ENCODE results near the gene NGEF.

The NGEF gene

DNA sequence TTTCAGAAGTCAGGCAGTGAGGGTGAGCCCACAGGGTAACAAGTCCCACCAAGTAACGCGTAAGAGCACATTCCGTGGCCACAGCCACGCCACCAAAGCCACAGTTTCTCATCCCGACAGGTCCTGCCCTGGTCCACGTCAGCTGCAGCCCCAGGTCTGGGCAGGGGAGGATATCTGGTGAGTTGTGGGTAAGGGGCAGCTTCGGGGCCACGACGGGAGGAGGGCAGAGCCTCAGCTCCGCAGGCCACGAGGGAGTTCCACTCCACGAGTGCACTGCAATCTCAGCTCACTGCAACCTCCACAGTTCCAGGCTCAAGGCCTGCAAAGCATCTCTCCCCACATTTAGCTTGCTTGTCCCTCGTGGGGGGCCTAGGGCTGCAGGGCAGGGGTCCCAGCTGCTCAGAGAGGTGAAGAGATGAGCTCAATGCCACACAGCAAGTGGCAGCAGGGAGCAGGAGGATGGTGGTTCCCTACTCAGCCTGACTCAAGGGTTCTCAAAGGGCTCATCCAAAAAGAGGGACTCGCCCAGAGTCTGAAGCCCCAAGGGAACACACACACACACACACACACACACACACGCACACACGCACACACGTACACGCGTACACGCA is 130.4 kb downstream of the NGEF start:
- TF ChIP-seq, protein P1, sequence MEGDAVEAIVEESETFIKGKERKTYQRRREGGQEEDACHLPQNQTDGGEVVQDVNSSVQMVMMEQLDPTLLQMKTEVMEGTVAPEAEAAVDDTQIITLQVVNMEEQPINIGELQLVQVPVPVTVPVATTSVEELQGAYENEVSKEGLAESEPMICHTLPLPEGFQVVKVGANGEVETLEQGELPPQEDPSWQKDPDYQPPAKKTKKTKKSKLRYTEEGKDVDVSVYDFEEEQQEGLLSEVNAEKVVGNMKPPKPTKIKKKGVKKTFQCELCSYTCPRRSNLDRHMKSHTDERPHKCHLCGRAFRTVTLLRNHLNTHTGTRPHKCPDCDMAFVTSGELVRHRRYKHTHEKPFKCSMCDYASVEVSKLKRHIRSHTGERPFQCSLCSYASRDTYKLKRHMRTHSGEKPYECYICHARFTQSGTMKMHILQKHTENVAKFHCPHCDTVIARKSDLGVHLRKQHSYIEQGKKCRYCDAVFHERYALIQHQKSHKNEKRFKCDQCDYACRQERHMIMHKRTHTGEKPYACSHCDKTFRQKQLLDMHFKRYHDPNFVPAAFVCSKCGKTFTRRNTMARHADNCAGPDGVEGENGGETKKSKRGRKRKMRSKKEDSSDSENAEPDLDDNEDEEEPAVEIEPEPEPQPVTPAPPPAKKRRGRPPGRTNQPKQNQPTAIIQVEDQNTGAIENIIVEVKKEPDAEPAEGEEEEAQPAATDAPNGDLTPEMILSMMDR (IDR thresholded peaks at IDR 0.05; ENCODE audit: low read depth, low read length, missing control alignments): no peak
- no peak overlapping the region for H3K4me3 ChIP-seq (ENCODE audit: low read depth, low read length)
- no peak for DNase-seq (ENCODE audit: low read depth)

- no peak overlapping the region for H3K4me3 ChIP-seq (ENCODE audit: low read depth, low read length)
- no peak for DNase-seq (ENCODE audit: low read depth)
- TF ChIP-seq, protein P1 (IDR thresholded peaks at IDR 0.05; ENCODE audit: low read depth, low read length, missing control alignments): no peak
Observed at GRCh38 chr2:232882085-232882484, 131.0 kb downstream of the NGEF start.

DNA sequence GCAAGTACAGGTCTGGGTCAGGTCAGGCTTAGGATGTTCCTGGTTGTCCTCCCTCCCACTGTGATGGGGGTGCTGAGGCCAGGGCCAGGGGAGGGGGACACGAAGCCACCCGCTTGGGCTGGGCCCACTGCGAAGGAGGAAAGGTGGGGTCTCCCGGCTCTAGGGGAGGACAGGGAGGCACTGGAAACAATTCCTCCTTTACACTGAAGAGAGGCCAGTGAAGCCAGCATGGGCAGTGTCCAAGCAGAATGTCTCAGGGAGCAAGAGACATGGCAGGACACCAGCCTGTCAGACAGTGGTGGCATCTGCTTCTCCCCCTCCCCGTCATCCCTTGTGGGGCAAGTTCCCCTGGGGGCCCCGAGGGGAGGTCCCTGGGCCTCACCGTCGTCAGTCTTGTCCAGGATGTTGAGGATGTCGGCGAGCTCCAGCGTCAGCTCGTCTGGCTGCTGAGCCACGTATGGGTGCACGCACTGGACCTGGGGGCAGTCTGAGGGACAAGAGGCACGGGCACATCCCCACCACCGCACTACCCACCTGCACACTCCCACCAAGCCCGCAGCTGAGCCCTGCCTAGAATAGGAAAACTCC is 132.2 kb downstream of the NGEF start:
- no peak overlapping the region for H3K4me3 ChIP-seq (ENCODE audit: low read depth, low read length)
- TF ChIP-seq, protein P1 (IDR thresholded peaks at IDR 0.05; ENCODE audit: low read depth, low read length, missing control alignments): no peak
- no peak for DNase-seq (ENCODE audit: low read depth)

- TF ChIP-seq, protein P1 (IDR thresholded peaks at IDR 0.05; ENCODE audit: low read depth, low read length, missing control alignments): no peak
- no peak for DNase-seq (ENCODE audit: low read depth)
Observed at GRCh38 chr2:232879618-232880494, 133.2 kb downstream of the NGEF start.

DNA sequence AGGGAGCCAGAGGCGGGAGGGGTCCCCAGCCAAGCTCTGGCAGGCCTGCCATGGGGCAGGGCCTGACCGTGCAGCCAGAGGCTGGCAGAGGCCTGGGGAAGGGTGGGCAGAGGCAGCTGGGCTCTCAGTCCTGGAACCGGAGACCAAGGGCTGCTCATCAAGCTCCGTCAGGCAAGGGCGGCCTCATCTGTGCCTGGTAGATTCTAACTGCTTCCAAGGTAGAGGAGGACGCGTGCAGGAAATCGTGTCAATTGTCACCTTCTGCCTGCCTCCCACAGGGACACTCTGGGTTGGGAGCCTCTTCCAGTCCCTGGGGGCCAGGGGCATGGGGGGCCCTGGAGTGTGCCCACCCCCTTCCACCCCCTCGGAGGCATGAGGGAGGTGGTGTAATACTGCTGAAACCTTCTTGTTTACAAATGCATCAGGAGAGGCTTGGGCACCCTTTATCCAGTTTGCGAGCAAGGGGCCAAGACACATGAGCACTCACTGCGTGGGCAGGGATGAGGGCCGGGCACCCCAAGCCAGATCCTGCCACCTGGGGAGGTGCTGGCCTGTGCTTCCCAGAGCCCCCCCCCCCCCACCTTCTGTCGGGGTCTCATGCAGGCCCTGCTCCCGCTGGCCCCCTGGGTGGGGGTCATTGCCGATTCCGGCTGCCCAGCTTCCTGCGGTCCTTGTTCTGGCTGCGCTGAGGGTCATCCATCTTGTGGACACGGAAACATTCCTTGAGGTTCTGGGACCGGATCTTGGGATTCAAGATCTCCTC is 134.0 kb downstream of the NGEF start:
- no peak overlapping the region for H3K4me3 ChIP-seq (ENCODE audit: low read depth, low read length)
- TF ChIP-seq, protein P1 (IDR thresholded peaks at IDR 0.05; ENCODE audit: low read depth, low read length, missing control alignments): no peak
- DNase-seq (ENCODE audit: low read depth): no peak

More at GRCh38 chr2:232879618-232880494, 133.2 kb downstream of the NGEF start:
- H3K4me3 ChIP-seq (ENCODE audit: low read depth, low read length): no peak overlapping the region

- TF ChIP-seq, protein P1 (IDR thresholded peaks at IDR 0.05; ENCODE audit: low read depth, low read length, missing control alignments): no peak
- H3K4me3 ChIP-seq (ENCODE audit: low read depth, low read length): no peak overlapping the region
- no peak for DNase-seq (ENCODE audit: low read depth)
Observed at GRCh38 chr2:232877940-232878511, 135.0 kb downstream of the NGEF start.
